Measurements from ENCODE around the gene SH3RF3.

The SH3RF3 gene

DNA sequence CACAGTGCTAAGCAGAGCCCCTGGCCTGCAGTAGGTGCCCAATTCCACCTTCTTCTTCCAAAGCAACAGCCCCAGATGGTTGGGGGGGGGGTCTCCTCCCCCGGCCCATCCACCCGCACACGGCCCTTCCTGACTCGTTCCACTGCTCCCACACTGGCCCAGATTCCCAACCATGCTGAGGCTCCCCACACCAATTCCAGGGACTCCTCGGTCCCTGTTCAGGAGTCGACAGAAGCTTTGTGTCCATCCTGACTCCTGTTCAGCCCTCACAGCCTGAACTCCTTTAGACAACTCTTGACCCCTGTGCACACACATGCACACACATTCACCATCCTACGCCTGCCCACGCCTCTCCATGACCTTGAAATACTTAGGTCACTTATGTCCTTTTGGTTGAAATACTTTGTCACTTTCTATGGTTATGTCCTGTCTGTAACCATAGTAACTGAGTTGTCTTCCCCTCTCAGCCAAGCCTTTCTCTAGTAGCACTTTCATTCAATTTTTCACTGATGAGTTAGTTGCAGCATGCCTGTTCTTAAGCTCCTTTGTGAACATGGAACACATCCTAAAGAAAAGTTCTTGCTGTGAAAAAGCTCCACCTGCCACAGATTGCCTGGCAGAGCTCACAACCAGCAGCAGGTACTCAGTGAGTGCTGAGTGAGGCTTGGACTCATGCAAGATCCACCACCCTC lies 258.9 kb downstream of the SH3RF3 start:
- DNase-seq (ENCODE audit: low read depth), result no peak
- TF ChIP-seq, protein P1, sequence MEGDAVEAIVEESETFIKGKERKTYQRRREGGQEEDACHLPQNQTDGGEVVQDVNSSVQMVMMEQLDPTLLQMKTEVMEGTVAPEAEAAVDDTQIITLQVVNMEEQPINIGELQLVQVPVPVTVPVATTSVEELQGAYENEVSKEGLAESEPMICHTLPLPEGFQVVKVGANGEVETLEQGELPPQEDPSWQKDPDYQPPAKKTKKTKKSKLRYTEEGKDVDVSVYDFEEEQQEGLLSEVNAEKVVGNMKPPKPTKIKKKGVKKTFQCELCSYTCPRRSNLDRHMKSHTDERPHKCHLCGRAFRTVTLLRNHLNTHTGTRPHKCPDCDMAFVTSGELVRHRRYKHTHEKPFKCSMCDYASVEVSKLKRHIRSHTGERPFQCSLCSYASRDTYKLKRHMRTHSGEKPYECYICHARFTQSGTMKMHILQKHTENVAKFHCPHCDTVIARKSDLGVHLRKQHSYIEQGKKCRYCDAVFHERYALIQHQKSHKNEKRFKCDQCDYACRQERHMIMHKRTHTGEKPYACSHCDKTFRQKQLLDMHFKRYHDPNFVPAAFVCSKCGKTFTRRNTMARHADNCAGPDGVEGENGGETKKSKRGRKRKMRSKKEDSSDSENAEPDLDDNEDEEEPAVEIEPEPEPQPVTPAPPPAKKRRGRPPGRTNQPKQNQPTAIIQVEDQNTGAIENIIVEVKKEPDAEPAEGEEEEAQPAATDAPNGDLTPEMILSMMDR (IDR thresholded peaks at IDR 0.05; ENCODE audit: low read length, missing control alignments), result no peak
- no peak overlapping the region for H3K4me3 ChIP-seq (replicated peaks; ENCODE audit: low read depth, low read length)

DNA sequence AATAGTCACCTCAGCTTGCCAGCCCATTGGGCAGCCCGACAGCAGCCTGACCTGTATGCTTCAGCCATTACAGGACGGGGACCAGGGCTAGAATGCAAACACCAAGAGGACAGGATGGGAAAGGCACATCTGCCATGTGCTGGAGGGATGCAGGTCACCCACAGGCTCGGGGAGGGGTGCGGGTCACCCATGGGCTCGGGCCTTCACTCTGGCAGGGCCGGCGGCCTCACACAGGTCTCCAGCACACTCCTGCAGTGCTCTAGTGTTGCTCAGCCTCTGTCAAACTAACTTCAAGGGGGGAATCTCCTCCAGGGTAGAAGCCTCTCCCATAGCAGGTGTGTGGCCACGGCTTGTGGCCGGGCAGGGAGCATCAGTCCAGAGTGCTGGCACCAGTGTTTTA lies 262.2 kb downstream of the SH3RF3 start:
- no peak overlapping the region for H3K4me3 ChIP-seq (replicated peaks; ENCODE audit: low read depth, low read length)
- TF ChIP-seq, protein P1 (IDR thresholded peaks at IDR 0.05; ENCODE audit: low read length, missing control alignments), result no peak

DNA sequence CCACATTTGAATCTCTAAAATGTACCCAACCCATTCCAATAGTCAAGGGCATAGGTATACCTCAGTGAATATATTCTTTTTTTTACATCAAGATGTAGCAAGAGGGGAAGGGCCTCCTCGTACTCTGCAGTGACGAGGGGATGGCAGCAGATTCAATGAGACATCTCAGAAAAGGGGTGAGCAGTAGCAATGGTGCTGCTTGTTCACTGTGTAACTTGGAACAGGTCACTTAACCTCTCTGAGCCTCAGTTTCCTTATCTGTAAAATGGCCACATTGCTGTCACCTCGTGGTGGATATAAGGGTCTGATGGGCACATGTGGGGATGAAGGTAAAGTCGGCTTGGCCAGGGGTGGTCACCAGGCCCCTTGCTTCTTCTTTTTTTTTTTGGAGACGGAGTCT lies 263.1 kb downstream of the SH3RF3 start:
- H3K4me3 ChIP-seq (replicated peaks; ENCODE audit: low read depth, low read length), result no peak overlapping the region
- DNase-seq (ENCODE audit: low read depth), result no peak
- TF ChIP-seq, protein P1 (IDR thresholded peaks at IDR 0.05; ENCODE audit: low read length, missing control alignments), result no peak

More for the DNA sequence above, 262.2 kb downstream of the SH3RF3 start:
- no peak for DNase-seq (ENCODE audit: low read depth)

DNA sequence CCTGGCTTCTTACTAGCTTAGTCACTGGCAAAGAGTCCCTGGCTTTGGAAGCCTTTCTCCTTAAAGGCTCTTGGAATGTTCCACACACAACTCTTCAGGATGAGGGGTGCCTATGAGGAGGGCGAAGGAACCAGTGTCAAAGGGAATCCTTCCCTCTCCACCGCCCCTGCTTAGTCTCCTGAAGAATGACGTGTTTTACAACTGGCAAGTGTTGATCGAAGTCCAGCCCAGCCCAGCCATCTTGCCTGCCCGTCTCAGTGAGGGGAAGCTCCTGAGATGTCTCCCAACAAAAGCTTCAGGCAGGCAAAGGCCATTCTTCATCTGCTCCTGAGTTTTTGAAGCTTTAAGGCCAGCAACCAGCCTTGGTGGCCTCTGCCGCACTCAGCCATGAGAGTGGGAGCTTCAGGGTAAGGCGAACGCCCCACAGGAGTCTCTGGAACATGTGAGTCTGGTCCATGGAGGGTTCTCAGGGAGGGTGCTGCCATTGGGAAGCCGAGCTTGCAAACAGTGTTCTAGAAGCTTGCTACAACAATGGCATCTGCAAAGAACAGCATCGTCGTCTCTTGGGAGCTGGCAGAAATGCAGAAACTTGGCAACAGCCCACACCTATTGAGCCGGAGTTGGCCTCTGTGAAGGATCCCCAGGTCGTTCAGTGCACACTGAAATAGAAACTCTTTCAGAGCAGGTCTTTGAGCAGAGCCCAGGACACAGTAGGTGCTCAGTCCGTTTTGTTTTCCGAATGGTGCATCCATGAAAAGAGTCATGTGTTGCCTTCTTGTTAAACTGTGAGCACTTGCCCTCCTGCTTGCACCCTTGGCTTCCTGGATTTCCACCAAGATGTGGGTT lies 264.0 kb downstream of the SH3RF3 start:
- DNase-seq (ENCODE audit: low read depth), result no peak
- no peak overlapping the region for H3K4me3 ChIP-seq (replicated peaks; ENCODE audit: low read depth, low read length)
- TF ChIP-seq, protein P1 (IDR thresholded peaks at IDR 0.05; ENCODE audit: low read length, missing control alignments), result no peak

DNA sequence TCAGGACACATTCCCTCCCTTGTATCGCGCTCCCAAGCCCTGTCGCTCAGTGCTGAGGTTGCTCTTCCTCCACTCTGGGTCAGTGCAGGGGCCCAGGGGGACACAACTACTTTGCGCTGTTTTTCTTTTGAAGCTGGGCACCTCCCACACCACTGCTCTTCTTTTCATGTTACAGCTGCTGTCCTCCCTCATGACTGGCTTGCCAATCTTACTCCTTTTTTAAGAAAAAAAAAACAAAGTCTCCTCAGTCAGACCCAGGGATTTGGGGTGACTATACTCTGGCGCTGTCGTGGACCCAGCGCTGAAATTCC lies 264.6 kb downstream of the SH3RF3 start:
- DNase-seq (ENCODE audit: low read depth), result no peak
- TF ChIP-seq, protein P1 (IDR thresholded peaks at IDR 0.05; ENCODE audit: low read length, missing control alignments), result no peak
- H3K4me3 ChIP-seq (replicated peaks; ENCODE audit: low read depth, low read length), result no peak overlapping the region

DNA sequence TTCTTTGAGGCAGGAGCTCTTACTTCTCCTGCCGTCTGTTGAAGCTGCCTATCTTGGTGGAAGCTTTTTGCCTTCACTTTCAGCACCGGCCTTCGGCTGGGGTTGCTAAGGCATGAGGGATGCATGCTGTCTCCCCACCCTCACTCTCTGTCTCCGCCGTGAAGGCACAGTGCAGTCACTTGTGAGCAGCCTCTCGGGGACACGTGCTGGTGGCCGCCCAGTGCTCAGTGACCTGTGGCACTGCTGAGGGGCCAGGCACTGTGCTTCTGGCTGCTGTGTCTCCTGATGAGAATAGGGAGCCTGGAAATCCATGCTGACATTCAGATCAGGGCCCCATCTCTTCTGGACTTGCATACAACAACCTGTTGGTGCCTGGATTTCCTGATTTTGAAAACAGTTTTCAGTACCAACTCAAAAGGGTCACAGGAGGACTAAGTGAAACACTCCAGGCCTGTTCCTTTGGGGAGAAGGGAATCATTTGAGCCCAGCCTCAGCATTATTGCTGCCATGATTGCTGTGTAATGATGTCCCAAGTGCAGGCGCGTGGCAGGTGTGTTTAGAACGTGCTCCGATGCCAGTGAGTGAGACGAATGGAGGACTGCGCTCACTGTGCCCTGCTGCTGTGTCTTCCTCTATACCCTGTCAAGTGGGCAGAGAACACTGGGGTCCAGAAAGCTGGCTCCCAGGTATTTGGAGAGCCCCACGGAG lies 266.6 kb downstream of the SH3RF3 start:
- H3K4me3 ChIP-seq (replicated peaks; ENCODE audit: low read depth, low read length), result no peak overlapping the region
- TF ChIP-seq, protein P1 (IDR thresholded peaks at IDR 0.05; ENCODE audit: low read length, missing control alignments), result no peak

More for the DNA sequence above, 266.6 kb downstream of the SH3RF3 start:
- DNase-seq (ENCODE audit: low read depth), result no peak
